ENCODE measurements around the gene FKBP1C. TPM values are rescaled to one million over a fixed set of nuclear protein-coding genes. Genes with fewer than 3 reads are reported as not detected.

Gene FKBP1C
- total and polyA plus RNA-seq, 2 of the 8 experiments (the other 6 are each of a cell fraction or from before 2014, with no cell fraction given), result 0.74 to 1.0 TPM

DNA sequence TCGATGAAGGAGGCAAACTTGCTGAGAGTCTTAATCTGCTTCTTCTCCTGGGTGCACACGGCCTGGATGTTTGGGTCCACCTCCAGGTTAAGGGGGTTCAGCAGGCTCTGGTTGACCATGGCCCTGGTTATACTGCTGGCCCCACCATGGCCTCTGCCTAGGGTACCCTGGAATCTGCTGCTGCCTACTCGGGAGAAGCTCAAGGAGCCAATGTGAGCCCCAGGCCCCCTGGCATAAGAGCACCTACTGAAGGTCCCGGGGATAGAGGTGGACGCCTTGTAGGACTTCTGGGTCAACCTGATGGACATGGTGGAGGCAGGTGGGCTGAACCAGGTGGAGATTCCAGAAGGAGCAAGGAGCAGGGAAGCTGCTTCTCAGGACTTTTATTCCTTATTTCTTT is 17.9 kb upstream of the FKBP1C start:
- Histone ChIP-seq H2AFZ (ENCODE audit: low read length) (no peak overlapping the region), H3K79me2 (ENCODE audit: control insufficient read depth in 1 of 2, insufficient read depth in 2 of 2, low read length in 2 of 2) (no peaks in the 10 kb centered on the region), H2BK12ac (ENCODE audit: low read depth, low read length) (no peak overlapping the region), H3K36me3 (ENCODE audit: control insufficient read depth in 2 of 4, insufficient read depth in 4 of 4, low read length in 3 of 4) (no peaks in the 10 kb centered on the region), H2BK15ac (ENCODE audit: low read length) (no peak overlapping the region), H3K23ac (ENCODE audit: insufficient read length) (no peak overlapping the region), H3K4me1 (replicated peaks in 1 of 4; ENCODE audit: control insufficient read depth in 3 of 4, insufficient read depth in 4 of 4, low read length in 3 of 4) (no peaks in the 10 kb centered on the region), H3K23me2 (ENCODE audit: low read depth, low read length) (no peaks in the 10 kb centered on the region), H2AK5ac (ENCODE audit: low read depth, low read length) (no peak overlapping the region), H3K27ac (ENCODE audit: low read depth, low read length) (no peak overlapping the region), H3K27me3 (replicated peaks in 1 of 4; ENCODE audit: control insufficient read depth in 3 of 4, extremely low read depth in 1 of 4, insufficient read depth in 3 of 4, low read length in 3 of 4) (no peaks in the 10 kb centered on the region), H3K9ac (replicated peaks in 1 of 4; ENCODE audit: extremely low read depth in 1 of 4, low read depth in 3 of 4, low read length in 3 of 4) (no peak overlapping the region), H3K9me3 (ENCODE audit: insufficient read depth in 2 of 2, low read depth in 1 of 2, low read length in 1 of 2) (no peaks in the 10 kb centered on the region), H4K8ac (ENCODE audit: extremely low read depth, insufficient read depth, low read length) (no peak overlapping the region), H3K4me2 (ENCODE audit: insufficient read depth in 1 of 2, low read depth in 2 of 2, low read length in 2 of 2) (no peak overlapping the region), H2BK20ac (ENCODE audit: low read length) (no peak overlapping the region), H3K4me3 (ENCODE audit: extremely low read depth in 1 of 4, insufficient read depth in 2 of 4, low read depth in 3 of 4, low read length in 4 of 4) (no peak overlapping the region), H2BK5ac (ENCODE audit: low read depth, low read length) (no peak overlapping the region), H3K56ac (replicated peaks; ENCODE audit: insufficient read length, low read depth, low read length) (no peak overlapping the region), H4K91ac (replicated peaks; ENCODE audit: insufficient read length, low read length) (no peak overlapping the region), H4K20me1 (replicated peaks in 1 of 2; ENCODE audit: control insufficient read depth in 1 of 2, insufficient read depth in 2 of 2, low read length in 2 of 2) (no peaks in the 10 kb centered on the region), H3K14ac (ENCODE audit: insufficient read length) (no peak overlapping the region), H3K18ac (ENCODE audit: extremely low read depth, low read length) (no peak overlapping the region), H2BK120ac (replicated peaks; ENCODE audit: low read depth, low read length) (no peak overlapping the region), H3K79me1 (ENCODE audit: low read depth, low read length) (no peaks in the 10 kb centered on the region), H3K4ac (replicated peaks; ENCODE audit: insufficient read length, low read depth, low read length) (no peak overlapping the region), H4K5ac (ENCODE audit: insufficient read length, low read depth, low read length) (no peak overlapping the region)
- ChIA-PET POLR2A (ENCODE audit: partially characterized antibody) (no interaction called here), CTCF (ENCODE audit: partially characterized antibody) (interaction anchor here (0.7 kb wide), 1 partner anchor 87 kb away, joined by 4 read pairs; no protein-coding TSS in a partner anchor)
- FAIRE-seq (no peak), DNase-seq (ENCODE audit: low read depth in 1 of 2, low spot score in 2 of 2) (no peak)
- 96% methylated on average over 5 of the region's 5 CpGs; no CpG with 5 or more reads in 1 of the 2 experiments for WGBS, 2 experiments (ENCODE audit: extremely low coverage in 1 of 2, insufficient coverage in 1 of 2, insufficient read length in 1 of 2, insufficient replicate concordance in 2 of 2, low coverage in 1 of 2, low lambda C conversion rate in 2 of 2, missing lambda C conversion rate in 1 of 2)
- TF ChIP-seq JUN (IDR thresholded peaks at IDR 0.05; ENCODE audit: low read depth, low read length) (no peak), POU5F1 (IDR thresholded peaks at IDR 0.05; ENCODE audit: low read depth, low read length) (no peak), EZH2 (IDR thresholded peaks at IDR 0.05; ENCODE audit: low read depth, low read length, severe bottlenecking) (no peak), SIRT6 (IDR thresholded peaks at IDR 0.05; ENCODE audit: low read length) (no peak), KDM4A (IDR thresholded peaks at IDR 0.05; ENCODE audit: low read depth, low read length, severe bottlenecking) (no peak), POLR2A (IDR thresholded peaks at IDR 0.05; ENCODE audit: control extremely low read depth in 1 of 2, low read depth in 2 of 2, low read length in 2 of 2) (no peak), TAF1 (IDR thresholded peaks at IDR 0.05; ENCODE audit: low read depth, low read length) (no peak), FOSL1 (IDR thresholded peaks at IDR 0.05; ENCODE audit: insufficient read depth, low read depth, low read length) (no peak), ZNF274 (IDR thresholded peaks at IDR 0.05; ENCODE audit: borderline replicate concordance, extremely low read depth, low read length) (no peak), GABPA (IDR thresholded peaks at IDR 0.05; ENCODE audit: borderline replicate concordance, insufficient read depth, low read length) (no peak), RBBP5 (IDR thresholded peaks at IDR 0.05; ENCODE audit: borderline replicate concordance, low read depth, low read length) (no peak), SP4 (IDR thresholded peaks at IDR 0.05; ENCODE audit: low read length) (no peak)
- TF ChIP-seq, protein P1, sequence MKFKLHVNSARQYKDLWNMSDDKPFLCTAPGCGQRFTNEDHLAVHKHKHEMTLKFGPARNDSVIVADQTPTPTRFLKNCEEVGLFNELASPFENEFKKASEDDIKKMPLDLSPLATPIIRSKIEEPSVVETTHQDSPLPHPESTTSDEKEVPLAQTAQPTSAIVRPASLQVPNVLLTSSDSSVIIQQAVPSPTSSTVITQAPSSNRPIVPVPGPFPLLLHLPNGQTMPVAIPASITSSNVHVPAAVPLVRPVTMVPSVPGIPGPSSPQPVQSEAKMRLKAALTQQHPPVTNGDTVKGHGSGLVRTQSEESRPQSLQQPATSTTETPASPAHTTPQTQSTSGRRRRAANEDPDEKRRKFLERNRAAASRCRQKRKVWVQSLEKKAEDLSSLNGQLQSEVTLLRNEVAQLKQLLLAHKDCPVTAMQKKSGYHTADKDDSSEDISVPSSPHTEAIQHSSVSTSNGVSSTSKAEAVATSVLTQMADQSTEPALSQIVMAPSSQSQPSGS (IDR thresholded peaks at IDR 0.05; ENCODE audit: low read length), result no peak

Measured in H1 (cell line).